Left cardiac atrium (tissue), 4 donors: ENCODE results near the gene SRSF10. TPM values are rescaled to one million over a fixed set of nuclear protein-coding genes. Genes with fewer than 3 reads are reported as not detected.
"Not testable (repeated sequence)": the region's sequence is repeated elsewhere in the genome, so short reads cannot be mapped to it uniquely, and the experiment has no call there.

ENCODE experiments used
- ATAC-seq, 2 donors: fragments of 200-7000 bp; cut with Tn5 transposase; one replicate each; pipeline ENCODE4 v1.9.1; 2020; ENCODE audit warnings: mild to moderate bottlenecking in 2 of 2, moderate library complexity in 2 of 2
- DNase-seq: peaks from one replicate; pipeline ENCODE4 v3.0.0-alpha.2; 2020
- intact Hi-C, 2 donors: fragments of 100-400 bp; cut with DNase I; formaldehyde crosslinking; loops; one replicate each; pipeline versions ENCODE4 v1.14.1 to v1.15.1; 2022 to 2023
- total RNA-seq, 2 donors: library from RNA; stranded (reverse); fragmentation: NEBNext Ultra II Directional; extraction: Animal tissue kit (Norgen Biotek cat#: 25700); gene quantifications; one replicate each; pipeline ENCODE4 v1.2.1, GENCODE V29; 2021
- donor health status: DM: no; HTN: yes; CAD: no.
- donor health status: DM: no; HTN: yes; CAD: no; lungs with severe emphysema.
- donor health status: DM: yes; HTN: yes; CAD: no.
- donor health status: Dilated cardiomyopathy.

The SRSF10 gene
- total RNA-seq, 2 donors from 2014 or later, result 49.5 to 59.3 TPM

- no peak for ATAC-seq
- intact Hi-C loops, result no loop called here
- no peak for DNase-seq
Observed at GRCh38 chr1:23964235-23964668, 15.9 kb downstream of the SRSF10 start.

DNA sequence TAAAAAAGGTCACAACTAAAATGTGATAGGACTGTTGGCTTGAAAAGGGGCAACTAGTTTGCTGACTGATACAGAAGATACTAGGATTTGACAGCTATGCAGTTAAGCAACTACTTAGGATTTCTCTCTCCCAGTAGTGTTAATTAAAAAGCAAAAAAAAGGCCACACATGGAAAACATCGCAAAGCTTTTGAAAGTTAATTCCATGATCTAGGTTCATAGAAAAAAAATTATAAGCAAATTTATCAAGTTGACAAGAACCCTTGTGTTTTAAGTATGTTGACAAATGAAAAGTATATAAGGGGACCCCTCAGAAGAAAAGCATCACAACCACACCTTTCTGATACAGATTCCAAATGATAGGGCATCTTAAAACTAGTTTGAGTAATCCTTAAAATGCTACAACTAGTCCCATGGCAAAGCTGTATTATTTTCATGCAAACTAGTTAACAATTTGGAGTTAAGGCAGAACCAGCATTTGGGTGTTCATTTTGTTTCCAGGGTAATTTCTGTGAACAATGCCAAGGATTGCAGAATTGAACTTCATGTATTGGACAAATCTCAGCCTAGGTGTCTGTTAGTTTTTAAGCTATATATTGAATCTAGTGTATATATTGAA lies 16.4 kb downstream of the SRSF10 start:
- intact Hi-C loops, result no loop called here
- ATAC-seq, result no peak
- no peak for DNase-seq

DNA sequence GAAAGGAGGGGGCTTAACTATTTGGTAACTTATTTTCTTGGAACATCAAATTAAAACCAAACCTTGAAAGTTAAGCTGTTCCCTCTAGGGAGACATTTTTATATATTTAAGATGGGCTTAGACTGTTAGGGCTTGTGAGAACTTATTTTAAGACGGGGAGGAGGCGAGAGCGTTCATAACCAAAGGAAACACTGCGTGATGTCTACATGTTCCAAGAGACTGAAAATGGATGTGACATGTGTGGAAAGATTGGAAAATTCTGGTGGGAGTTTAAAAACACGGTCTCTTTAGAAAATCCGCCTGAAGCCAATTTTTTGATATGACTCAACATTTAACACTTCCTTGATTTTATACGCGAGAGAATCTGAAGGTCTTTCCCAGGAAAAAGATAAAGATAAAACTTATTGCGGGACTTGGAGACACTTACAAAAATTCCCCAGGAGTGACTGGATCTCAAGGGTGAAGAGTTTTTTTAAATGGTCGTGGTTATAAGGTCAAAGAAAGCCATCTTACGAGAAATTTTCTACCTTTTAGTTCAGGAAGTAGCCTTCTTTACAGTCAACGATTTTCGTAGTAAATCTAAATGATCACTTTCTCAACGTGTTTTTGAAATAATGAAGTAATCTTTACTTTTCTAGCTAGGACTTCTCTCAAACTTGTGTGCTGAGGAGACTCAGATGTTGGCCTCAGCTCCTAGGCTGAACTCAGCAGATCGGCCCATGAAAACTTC lies 19.7 kb downstream of the SRSF10 start:
- intact Hi-C loops, result no loop called here
- ATAC-seq, result peak; percentile 1 to 9
- DNase-seq, result no peak

- peak; percentile 97 to 98 for ATAC-seq
- intact Hi-C loops, result loop anchor here (5.0 to 10.0 kb wide), 2 partner anchors 65 to 68 kb away; no protein-coding TSS in a partner anchor
- DNase-seq, result peak; percentile 97
Observed at GRCh38 chr1:23959461-23960290, 20.5 kb downstream of the SRSF10 start, which contains the start of gene PNRC2. PNRC2 (plus strand) TSS chr1:23959828; CDS start chr1:23961458, 1,630 bp downstream.

- ATAC-seq (peak; percentile 73 to 80), DNase-seq (peak; percentile 88)
- intact Hi-C loops, result loop anchor here (5.0 to 10.0 kb wide), 2 partner anchors 66 to 68 kb away; no protein-coding TSS in a partner anchor
Observed at GRCh38 chr1:23958810-23959460, 21.2 kb downstream of the SRSF10 start.

DNA sequence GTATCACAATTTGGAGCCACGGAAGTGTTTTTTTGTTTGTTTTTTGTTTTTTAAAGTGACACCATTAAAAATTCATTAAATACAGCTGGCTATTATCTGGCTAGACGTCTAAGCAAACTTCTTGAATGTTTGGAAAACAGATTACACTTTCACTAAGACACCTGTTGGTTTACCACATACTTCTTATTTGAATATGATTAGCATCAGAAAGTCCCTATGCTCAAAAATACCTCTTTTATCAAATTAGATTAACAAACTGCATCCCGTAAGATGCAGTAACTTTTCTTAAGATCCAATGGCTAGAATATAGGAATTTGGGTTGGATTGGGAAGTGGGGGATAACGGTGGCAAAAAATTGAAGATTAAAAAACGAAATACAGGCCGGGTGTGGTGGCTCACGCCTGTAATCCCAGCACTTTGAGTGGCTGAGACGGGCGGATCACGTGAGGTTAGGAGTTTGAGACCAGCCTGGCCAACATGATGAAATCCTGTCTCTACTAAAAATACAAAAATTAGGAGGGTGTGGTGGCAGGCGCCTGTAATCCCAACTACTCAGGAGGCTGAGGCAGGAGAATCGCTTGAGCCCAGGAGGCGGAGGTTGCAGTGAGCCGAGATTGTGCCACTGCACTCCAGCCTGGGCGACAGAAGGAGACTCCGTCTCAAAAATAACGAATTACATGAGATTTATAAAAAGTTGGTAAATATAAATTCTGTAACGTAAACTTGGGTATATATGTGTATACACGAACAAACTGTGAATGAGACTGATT lies 21.9 kb downstream of the SRSF10 start:
- DNase-seq, ATAC-seq: not testable (repeated sequence)
- intact Hi-C loops, result loop anchor here (5.0 to 10.0 kb wide), 2 partner anchors 67 to 69 kb away; no protein-coding TSS in a partner anchor

DNA sequence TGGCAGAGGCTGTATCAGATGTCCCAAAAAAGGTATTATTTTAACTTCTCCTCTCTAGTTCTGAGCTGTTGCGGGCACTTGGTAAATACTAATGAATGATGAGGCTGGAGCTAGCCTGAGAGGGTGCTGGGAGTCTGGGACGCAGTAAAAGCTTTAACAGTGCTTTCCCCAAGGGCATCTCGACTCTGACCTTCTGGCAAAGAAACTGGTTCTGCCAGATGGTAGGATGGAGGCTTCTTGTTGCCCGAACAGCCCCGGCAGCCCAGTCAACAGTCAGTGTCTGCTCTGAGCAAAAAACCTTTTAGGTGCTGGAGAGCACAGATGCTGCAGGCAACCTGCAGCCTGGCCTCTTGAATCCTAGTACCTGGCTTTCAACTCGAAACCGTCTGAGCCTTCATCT lies 23.0 kb downstream of the SRSF10 start:
- ATAC-seq (no peak), DNase-seq (no peak)
- intact Hi-C loops, result loop anchor here (5.0 to 10.0 kb wide), 2 partner anchors 68 to 70 kb away; no protein-coding TSS in a partner anchor

DNA sequence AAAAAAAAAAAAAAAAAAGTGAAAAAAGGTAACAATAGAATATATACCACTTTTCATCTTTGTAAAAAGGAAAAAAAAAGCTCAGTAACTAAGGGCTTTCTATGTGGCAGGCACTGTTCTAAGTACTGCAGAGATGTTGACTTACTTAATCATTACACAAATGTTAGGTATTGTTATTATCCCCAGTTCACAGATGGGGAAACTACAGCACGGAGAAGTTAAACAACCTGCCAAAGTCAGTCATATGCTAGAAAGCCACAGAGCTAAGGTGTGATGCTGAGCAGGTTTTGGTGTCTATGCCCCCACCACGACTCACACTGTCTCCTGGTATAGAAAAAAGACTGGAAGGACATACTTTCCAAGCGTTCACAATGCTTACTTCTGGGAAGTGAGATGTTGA lies 27.1 kb downstream of the SRSF10 start:
- no peak for DNase-seq
- no peak for ATAC-seq
- intact Hi-C loops, result loop anchor here in 1 of 2 donors (10.0 kb wide), 1 partner anchor 72 kb away; no protein-coding TSS in a partner anchor

- DNase-seq (no peak), ATAC-seq (no peak)
- intact Hi-C loops, result no loop called here
Observed at GRCh38 chr1:23947366-23947765, 32.8 kb downstream of the SRSF10 start.

DNA sequence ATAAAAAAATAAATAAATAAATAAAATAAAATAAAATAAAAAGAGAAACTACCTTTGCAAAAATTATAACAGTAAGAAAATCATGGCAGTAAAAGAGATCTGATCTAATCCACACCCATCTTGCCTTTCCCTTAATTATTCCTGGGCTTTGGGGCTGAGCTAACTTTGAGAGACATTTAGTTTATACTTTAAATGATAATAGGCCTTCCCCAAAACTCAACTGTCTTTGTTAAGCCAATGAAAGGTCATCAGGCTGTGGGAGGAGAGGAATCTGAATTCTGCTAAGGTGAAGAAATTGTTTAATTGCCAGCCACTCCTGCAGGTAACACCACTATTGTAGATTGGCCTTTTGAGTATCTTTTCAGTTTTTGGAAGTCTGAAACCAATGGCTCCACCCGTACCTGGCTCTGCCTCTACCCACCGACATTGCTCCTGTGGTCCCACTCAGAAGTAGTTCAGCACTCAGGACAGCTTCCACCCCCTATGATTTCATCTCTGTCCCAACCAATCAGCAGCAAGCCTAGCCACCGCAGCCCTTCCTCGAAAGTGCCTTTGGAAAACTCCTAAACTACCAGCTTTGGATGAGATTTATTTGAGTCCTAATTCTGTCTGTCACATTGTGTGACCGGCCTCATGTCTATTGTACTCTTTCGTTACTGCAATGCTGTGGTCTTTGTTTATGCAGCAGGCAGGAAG lies 43.5 kb downstream of the SRSF10 start:
- DNase-seq, result no peak
- intact Hi-C loops, result no loop called here
- ATAC-seq, result no peak

GRCh38 chr1:23931491-23931880 lies 48.6 kb downstream of the SRSF10 start:
- DNase-seq, result no peak
- ATAC-seq, result no peak
- intact Hi-C loops, result no loop called here

DNA sequence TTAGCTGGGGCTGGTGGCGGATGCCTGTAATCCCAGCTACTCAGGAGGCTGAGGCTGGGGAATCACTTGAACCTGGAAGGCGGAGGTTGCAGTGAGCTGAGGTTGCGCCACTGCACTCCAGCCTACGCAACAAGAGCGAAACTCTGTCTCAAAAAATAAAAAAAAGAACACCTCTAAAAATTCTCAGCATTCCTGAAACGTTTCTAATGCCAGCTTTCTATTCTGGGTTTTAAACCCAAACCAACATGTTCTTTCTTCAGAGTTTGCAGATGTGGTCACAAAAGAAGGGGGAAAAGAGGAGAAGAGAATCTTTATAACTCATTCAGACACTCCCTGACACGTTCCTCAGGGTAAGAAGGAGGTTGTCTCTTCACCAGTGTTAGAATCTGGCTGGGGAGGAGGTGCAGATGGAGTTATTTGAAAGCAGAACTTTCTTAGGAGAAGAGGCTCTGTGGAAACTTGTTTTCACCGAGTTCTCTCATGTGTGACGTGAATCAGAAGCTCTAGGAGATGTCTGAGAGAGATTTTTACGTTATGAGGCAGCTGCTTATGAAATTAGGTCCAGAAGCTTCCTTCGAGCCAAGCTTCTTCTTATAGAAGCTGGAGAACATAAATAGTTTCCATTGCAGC lies 49.2 kb downstream of the SRSF10 start:
- intact Hi-C loops, result no loop called here
- ATAC-seq (peak in 1 of 2 donors; percentile 67), DNase-seq (no peak)

GRCh38 chr1:23930270-23930669 lies 49.9 kb downstream of the SRSF10 start:
- ATAC-seq (no peak), DNase-seq (no peak)
- intact Hi-C loops, result no loop called here

DNA sequence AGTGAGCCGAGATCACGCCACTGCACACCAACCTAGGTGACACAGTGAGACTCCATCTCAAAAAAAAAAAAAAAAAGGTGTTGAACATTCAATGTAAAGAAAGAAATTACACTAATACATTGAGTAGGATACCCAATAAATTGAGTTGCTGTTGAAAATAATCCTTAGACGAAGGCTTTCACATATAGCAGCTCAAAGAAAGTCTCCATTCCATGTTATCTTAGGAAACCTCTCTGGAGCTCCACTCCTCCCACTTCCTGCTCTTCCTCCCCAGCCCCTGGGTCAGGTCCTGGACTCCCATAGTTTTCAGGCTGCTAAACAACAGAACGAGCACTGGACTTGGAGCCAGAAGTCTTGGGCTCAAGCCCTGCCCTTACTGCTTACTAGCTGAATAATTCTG lies 51.3 kb downstream of the SRSF10 start:
- intact Hi-C loops, result no loop called here
- ATAC-seq (no peak), DNase-seq (no peak)

- ATAC-seq, result no peak
- intact Hi-C loops, result no loop called here
Observed at GRCh38 chr1:23927097-23927496, 53.0 kb downstream of the SRSF10 start.

DNA sequence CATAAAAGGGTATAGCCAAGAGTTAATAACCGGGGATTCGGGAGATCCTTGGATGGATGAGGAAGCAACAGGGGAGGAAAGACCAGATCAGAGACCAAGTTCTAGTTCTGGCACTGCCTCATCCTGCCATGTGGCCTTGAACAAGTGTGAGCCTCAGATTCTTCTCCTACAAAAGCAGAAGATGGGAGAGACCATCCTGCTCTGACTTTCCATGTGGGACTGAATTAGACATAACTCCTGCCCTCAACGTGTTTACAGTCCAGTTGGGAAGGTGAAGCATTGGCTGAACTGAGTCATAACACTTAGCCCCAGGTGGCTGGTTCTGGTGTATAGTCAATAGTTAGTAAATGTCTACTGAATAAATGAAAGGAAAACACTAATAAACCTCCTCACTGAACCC lies 54.8 kb downstream of the SRSF10 start:
- intact Hi-C loops, result no loop called here

More at GRCh38 chr1:23927097-23927496, 53.0 kb downstream of the SRSF10 start:
- no peak for DNase-seq

DNA sequence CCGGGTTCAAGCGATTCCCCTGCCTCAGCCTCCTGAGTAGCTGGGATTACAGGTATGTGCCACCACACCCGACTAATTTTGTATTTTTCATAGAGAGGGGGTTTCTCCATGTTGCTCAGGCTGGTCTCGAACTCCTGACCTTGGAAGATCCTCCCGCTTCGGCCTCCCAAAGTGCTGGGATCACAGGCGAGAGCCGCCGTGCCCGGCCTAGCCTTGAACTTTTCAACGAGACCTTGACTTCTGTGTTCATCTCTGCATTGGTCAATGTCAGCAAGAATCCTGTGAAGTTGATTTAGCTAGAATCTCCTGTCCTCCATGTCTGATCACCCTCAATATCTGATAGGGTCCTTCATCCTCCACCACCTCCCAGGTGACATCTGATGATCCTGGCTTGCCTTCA lies 55.5 kb downstream of the SRSF10 start:
- ATAC-seq, result no peak
- intact Hi-C loops, result no loop called here
- DNase-seq, result no peak

More for the DNA sequence above, 54.8 kb downstream of the SRSF10 start:
- no peak for ATAC-seq
- DNase-seq, result no peak
